ENCODE data around the gene ULK1.

The ULK1 gene

GRCh38 chr12:131855521-131856142 lies 38.8 kb upstream of the ULK1 start:
- TF ChIP-seq CTCF (conservative IDR thresholded peaks at IDR 0.05; ENCODE audit: control insufficient read depth, insufficient read depth, low read depth, low read length) = no peak
- DNase-seq (ENCODE audit: low read depth) = no peak
- no peak overlapping the region for H3K4me3 ChIP-seq (ENCODE audit: control insufficient read depth, low read depth, low read length)

GRCh38 chr12:131856366-131857097 lies 37.9 kb upstream of the ULK1 start:
- no peak for DNase-seq (ENCODE audit: low read depth)
- H3K4me3 ChIP-seq (ENCODE audit: control insufficient read depth, low read depth, low read length) = no peak overlapping the region
- TF ChIP-seq CTCF (conservative IDR thresholded peaks at IDR 0.05; ENCODE audit: control insufficient read depth, insufficient read depth, low read depth, low read length) = no peak

GRCh38 chr12:131857908-131858850 lies 36.2 kb upstream of the ULK1 start:
- DNase-seq (ENCODE audit: low read depth) = no peak
- H3K4me3 ChIP-seq (ENCODE audit: control insufficient read depth, low read depth, low read length) = no peak overlapping the region
- no peak for TF ChIP-seq CTCF (conservative IDR thresholded peaks at IDR 0.05; ENCODE audit: control insufficient read depth, insufficient read depth, low read depth, low read length)

GRCh38 chr12:131860472-131861260 lies 33.8 kb upstream of the ULK1 start:
- peak; percentile 21 for DNase-seq (ENCODE audit: low read depth)
- no peak for TF ChIP-seq CTCF (conservative IDR thresholded peaks at IDR 0.05; ENCODE audit: control insufficient read depth, insufficient read depth, low read depth, low read length)
- H3K4me3 ChIP-seq (ENCODE audit: control insufficient read depth, low read depth, low read length) = no peak overlapping the region

- no peak for DNase-seq (ENCODE audit: low read depth)
- TF ChIP-seq CTCF (conservative IDR thresholded peaks at IDR 0.05; ENCODE audit: control insufficient read depth, insufficient read depth, low read depth, low read length) = no peak
- H3K4me3 ChIP-seq (ENCODE audit: control insufficient read depth, low read depth, low read length) = no peak overlapping the region
These were observed 33.0 kb upstream of the ULK1 start for GRCh38 chr12:131861261-131862083.
